ENCODE measurements around the gene NPPC.
"Not testable (repeated sequence)": the region's sequence is repeated elsewhere in the genome, so short reads cannot be mapped to it uniquely, and the experiment has no call there.

Gene NPPC

GRCh38 chr2:231922311-231923009 is 3.7 kb downstream of the NPPC start:
- Histone ChIP-seq H3K36me3 (ENCODE audit: insufficient read depth, low read length) (peaks cover 24% of the 10 kb centered on the region), H3K9me3 (ENCODE audit: low read length) (no peaks in the 10 kb centered on the region), H3K27me3 (ENCODE audit: insufficient read depth, low read length) (no peaks in the 10 kb centered on the region), H3K4me1 (ENCODE audit: insufficient read depth, low read length) (peaks cover 39% of the 10 kb centered on the region), H2AFZ (ENCODE audit: low read depth, low read length) (no peak overlapping the region), H3K4me3 (ENCODE audit: low read length) (no peak overlapping the region)

- Histone ChIP-seq H3K9me3 (ENCODE audit: low read length) (no peaks in the 10 kb centered on the region), H3K4me1 (ENCODE audit: insufficient read depth, low read length) (peaks cover 28% of the 10 kb centered on the region), H3K27me3 (ENCODE audit: insufficient read depth, low read length) (no peaks in the 10 kb centered on the region), H3K36me3 (ENCODE audit: insufficient read depth, low read length) (peaks cover 24% of the 10 kb centered on the region), H3K4me3 (ENCODE audit: low read length) (no peak overlapping the region), H2AFZ (ENCODE audit: low read depth, low read length) (no peak overlapping the region)
These were observed 5.4 kb downstream of the NPPC start for GRCh38 chr2:231920795-231921194.

- Histone ChIP-seq H3K36me3 (ENCODE audit: insufficient read depth, low read length) (peaks cover 24% of the 10 kb centered on the region), H2AFZ (ENCODE audit: low read depth, low read length) (no peak overlapping the region), H3K27me3 (ENCODE audit: insufficient read depth, low read length) (no peaks in the 10 kb centered on the region), H3K4me1 (ENCODE audit: insufficient read depth, low read length) (peaks cover 28% of the 10 kb centered on the region), H3K9me3 (ENCODE audit: low read length) (no peaks in the 10 kb centered on the region), H3K4me3 (ENCODE audit: low read length) (no peak overlapping the region)
These were observed 5.8 kb downstream of the NPPC start for GRCh38 chr2:231920366-231920765.

- no peaks in the 10 kb centered on the region for H3K9me3 ChIP-seq (ENCODE audit: low read length)
- no peak overlapping the region for H2AFZ ChIP-seq (ENCODE audit: low read depth, low read length)
- H3K4me3 ChIP-seq (ENCODE audit: low read length): no peak overlapping the region
- peaks cover 22% of the 10 kb centered on the region for H3K4me1 ChIP-seq (ENCODE audit: insufficient read depth, low read length)
- H3K36me3 ChIP-seq (ENCODE audit: insufficient read depth, low read length): peaks cover 17% of the 10 kb centered on the region
- peaks cover 3% of the 10 kb centered on the region for H3K27me3 ChIP-seq (ENCODE audit: insufficient read depth, low read length)
These were observed 6.7 kb downstream of the NPPC start for GRCh38 chr2:231919341-231920035.

DNA sequence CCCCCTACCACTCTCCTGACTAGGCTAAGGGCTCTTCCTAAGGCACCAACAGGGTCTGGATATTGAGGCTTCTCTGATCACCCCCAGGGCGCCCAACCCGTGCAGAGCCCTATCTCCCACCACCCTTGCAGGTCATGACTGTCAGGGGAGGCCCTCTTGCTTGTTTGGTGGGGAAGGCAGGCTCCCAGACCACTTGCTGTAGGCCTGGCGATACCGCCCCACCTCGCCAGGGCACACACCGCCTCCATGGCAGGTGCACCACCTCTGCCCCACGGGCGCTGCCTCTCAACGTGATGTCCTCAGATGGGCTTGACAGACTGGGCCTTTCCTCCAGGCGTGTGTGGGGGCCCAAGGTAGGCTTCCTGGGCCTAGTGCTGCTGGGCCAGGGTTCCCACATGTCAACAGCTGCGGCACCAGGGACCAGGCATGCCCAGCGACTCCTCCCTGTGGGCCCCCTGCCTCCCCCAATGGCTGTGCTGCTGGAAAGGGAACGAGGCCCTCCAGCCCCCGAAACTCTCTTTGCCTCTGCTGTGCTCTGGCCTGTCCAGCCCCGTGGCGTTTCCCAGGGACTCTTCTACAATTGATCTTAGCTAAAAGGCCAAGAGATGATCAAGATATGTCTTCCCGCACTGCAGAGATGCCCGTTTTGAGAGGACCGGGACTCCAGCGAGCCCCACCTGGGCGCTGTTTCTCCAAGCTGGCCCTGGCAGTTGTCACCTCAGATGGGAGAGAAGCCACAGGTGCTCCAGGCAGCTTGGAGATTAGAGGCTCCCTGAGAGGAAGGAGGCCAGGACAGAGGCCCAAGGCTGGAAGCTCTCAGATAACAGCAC is 7.5 kb downstream of the NPPC start:
- Histone ChIP-seq H3K4me1 (ENCODE audit: insufficient read depth, low read length) (peaks cover 14% of the 10 kb centered on the region), H3K9me3 (ENCODE audit: low read length) (no peaks in the 10 kb centered on the region), H3K4me3 (ENCODE audit: low read length) (no peak overlapping the region), H3K36me3 (ENCODE audit: insufficient read depth, low read length) (peaks cover 10% of the 10 kb centered on the region), H3K27me3 (ENCODE audit: insufficient read depth, low read length) (peaks cover 5% of the 10 kb centered on the region), H2AFZ (ENCODE audit: low read depth, low read length) (no peak overlapping the region)

- peaks cover 3% of the 10 kb centered on the region for H3K36me3 ChIP-seq (ENCODE audit: insufficient read depth, low read length)
- peaks cover 2% of the 10 kb centered on the region for H3K4me1 ChIP-seq (ENCODE audit: insufficient read depth, low read length)
- H3K9me3 ChIP-seq (ENCODE audit: low read length): no peaks in the 10 kb centered on the region
- peaks cover 5% of the 10 kb centered on the region for H3K27me3 ChIP-seq (ENCODE audit: insufficient read depth, low read length)
- no peak overlapping the region for H2AFZ ChIP-seq (ENCODE audit: low read depth, low read length)
- no peak overlapping the region for H3K4me3 ChIP-seq (ENCODE audit: low read length)
These were observed 8.7 kb downstream of the NPPC start for GRCh38 chr2:231917280-231918066.

- Histone ChIP-seq H3K4me1 (ENCODE audit: insufficient read depth, low read length) (no peaks in the 10 kb centered on the region), H3K9me3 (ENCODE audit: low read length) (no peaks in the 10 kb centered on the region), H3K27me3 (ENCODE audit: insufficient read depth, low read length) (peaks cover 5% of the 10 kb centered on the region), H2AFZ (ENCODE audit: low read depth, low read length) (no peak overlapping the region), H3K36me3 (ENCODE audit: insufficient read depth, low read length) (no peaks in the 10 kb centered on the region), H3K4me3 (ENCODE audit: low read length) (no peak overlapping the region)
These were observed 12.0 kb downstream of the NPPC start for GRCh38 chr2:231914077-231914690.

DNA sequence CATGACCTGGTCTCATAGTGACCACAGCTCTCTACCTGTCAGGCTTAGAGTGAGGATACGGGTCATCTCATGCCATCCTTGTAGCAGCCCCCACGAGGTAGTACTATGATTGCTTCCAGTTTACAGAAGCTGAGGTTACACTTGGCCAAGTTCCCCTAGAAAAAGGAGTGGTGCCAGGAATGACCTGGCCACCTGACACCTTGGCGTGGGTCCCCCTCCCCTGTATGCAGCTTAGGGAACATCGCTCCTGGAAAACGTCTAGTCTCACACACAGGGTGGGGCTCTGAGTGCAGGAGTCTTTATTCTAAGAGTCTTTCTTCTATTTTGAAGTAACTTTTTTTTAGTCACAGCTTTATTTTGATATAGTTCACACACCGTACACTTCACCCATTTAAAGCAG is 14.8 kb downstream of the NPPC start:
- H3K4me3 ChIP-seq (ENCODE audit: low read length): no peak overlapping the region
- H3K27me3 ChIP-seq (ENCODE audit: insufficient read depth, low read length): peaks cover 5% of the 10 kb centered on the region
- H3K36me3 ChIP-seq (ENCODE audit: insufficient read depth, low read length): no peaks in the 10 kb centered on the region
- H3K9me3 ChIP-seq (ENCODE audit: low read length): no peaks in the 10 kb centered on the region
- H2AFZ ChIP-seq (ENCODE audit: low read depth, low read length): no peak overlapping the region
- no peaks in the 10 kb centered on the region for H3K4me1 ChIP-seq (ENCODE audit: insufficient read depth, low read length)

- Histone ChIP-seq H2AFZ (ENCODE audit: low read depth, low read length) (no peak overlapping the region), H3K4me1 (ENCODE audit: insufficient read depth, low read length) (no peaks in the 10 kb centered on the region), H3K36me3 (ENCODE audit: insufficient read depth, low read length) (no peaks in the 10 kb centered on the region), H3K4me3 (ENCODE audit: low read length) (no peak overlapping the region), H3K9me3 (ENCODE audit: low read length) (no peaks in the 10 kb centered on the region), H3K27me3 (ENCODE audit: insufficient read depth, low read length) (peaks cover 5% of the 10 kb centered on the region)
These were observed 15.4 kb downstream of the NPPC start for GRCh38 chr2:231910771-231911170.

GRCh38 chr2:231910161-231910560 is 16.0 kb downstream of the NPPC start:
- not testable (repeated sequence) for H3K4me1 ChIP-seq (ENCODE audit: insufficient read depth, low read length); H3K36me3 ChIP-seq (ENCODE audit: insufficient read depth, low read length); H2AFZ ChIP-seq (ENCODE audit: low read depth, low read length); H3K27me3 ChIP-seq (ENCODE audit: insufficient read depth, low read length); H3K4me3 ChIP-seq (ENCODE audit: low read length); H3K9me3 ChIP-seq (ENCODE audit: low read length)

- Histone ChIP-seq H3K27me3 (ENCODE audit: insufficient read depth, low read length) (peaks cover 3% of the 10 kb centered on the region), H3K4me3 (ENCODE audit: low read length) (no peak overlapping the region), H3K4me1 (ENCODE audit: insufficient read depth, low read length) (no peaks in the 10 kb centered on the region), H2AFZ (ENCODE audit: low read depth, low read length) (no peak overlapping the region), H3K36me3 (ENCODE audit: insufficient read depth, low read length) (no peaks in the 10 kb centered on the region), H3K9me3 (ENCODE audit: low read length) (no peaks in the 10 kb centered on the region)
These were observed 16.6 kb downstream of the NPPC start for GRCh38 chr2:231909631-231910030.

DNA sequence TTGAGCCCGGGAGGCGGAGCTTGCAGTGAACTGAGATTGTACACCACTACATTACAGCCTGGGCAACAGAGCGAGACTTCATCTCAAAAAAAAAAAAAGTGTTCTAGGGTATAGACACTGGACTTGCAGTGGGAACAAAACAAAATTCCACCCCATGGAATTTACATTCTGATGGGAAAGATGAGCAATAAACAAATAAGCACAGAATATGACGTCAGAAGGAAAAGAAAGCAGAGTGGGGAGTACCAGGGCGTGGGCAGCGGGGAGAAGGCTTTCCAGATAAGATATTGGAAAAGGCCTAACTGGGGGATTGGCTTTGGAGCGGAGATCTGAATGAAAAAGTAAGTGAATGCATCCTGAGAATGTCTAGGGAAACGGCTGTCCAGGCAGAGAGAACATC is 17.6 kb downstream of the NPPC start:
- H3K4me3 ChIP-seq (ENCODE audit: low read length): no peak overlapping the region
- H2AFZ ChIP-seq (ENCODE audit: low read depth, low read length): no peak overlapping the region
- no peaks in the 10 kb centered on the region for H3K36me3 ChIP-seq (ENCODE audit: insufficient read depth, low read length)
- H3K9me3 ChIP-seq (ENCODE audit: low read length): no peaks in the 10 kb centered on the region
- H3K27me3 ChIP-seq (ENCODE audit: insufficient read depth, low read length): no peaks in the 10 kb centered on the region
- H3K4me1 ChIP-seq (ENCODE audit: insufficient read depth, low read length): no peaks in the 10 kb centered on the region
